GM23338 (cell line): ENCODE results near the gene FOXP1. TPM values are rescaled to one million over a fixed set of nuclear protein-coding genes. Genes with fewer than 3 reads are reported as not detected.

ENCODE experiments used
- ATAC-seq: fragments of 200-7000 bp; cut with Tn5 transposase; 3 replicates; pipeline ENCODE4 v1.9.1; 2020
- DNase-seq: peaks from one replicate; pipeline ENCODE4 v3.0.0-alpha.2; 2015; ENCODE audit warnings: low spot score
- H2AFZ ChIP-seq: fragments of 200-600 bp; sonication (generic); 2 replicates; pipeline ENCODE4 v1.8.0; 2016; ENCODE audit warnings: antibody characterized with exemption, mild to moderate bottlenecking, moderate library complexity
- H3F3A ChIP-seq: fragments of 200-600 bp; sonication (generic); replicated peaks from 2 replicates; pipeline ENCODE4 v1.8.0; 2017; ENCODE audit warnings: antibody characterized with exemption, mixed run types, low read depth
- H3K27ac ChIP-seq: fragments of 200-600 bp; sonication (generic); 2 replicates; pipeline ENCODE4 v1.6.1; 2016; ENCODE audit warnings: low read depth
- H3K27me3 ChIP-seq: fragments of 200-600 bp; sonication (generic); 2 replicates; pipeline ENCODE4 v1.8.0; 2016; ENCODE audit warnings: mild to moderate bottlenecking, mixed run types, moderate library complexity; ENCODE audit not compliant: insufficient read depth
- H3K36me3 ChIP-seq: fragments of 200-600 bp; sonication (generic); 2 replicates; pipeline ENCODE4 v1.8.0; 2016; ENCODE audit warnings: mild to moderate bottlenecking; ENCODE audit not compliant: insufficient read depth
- H3K4me1 ChIP-seq: fragments of 200-600 bp; sonication (generic); 2 replicates; pipeline ENCODE4 v1.8.0; 2016; ENCODE audit warnings: mild to moderate bottlenecking, moderate library complexity; ENCODE audit not compliant: insufficient read depth
- H3K4me2 ChIP-seq: fragments of 200-600 bp; sonication (generic); 2 replicates; pipeline ENCODE4 v1.7.1; 2017; ENCODE audit warnings: mixed run types
- H3K4me3 ChIP-seq: fragments of 200-600 bp; sonication (generic); 2 replicates; pipeline ENCODE4 v1.6.1; 2016; ENCODE audit warnings: mixed run types
- H3K79me2 ChIP-seq: fragments of 200-600 bp; sonication (generic); replicated peaks from 2 replicates; pipeline ENCODE4 v1.8.0; 2017; ENCODE audit warnings: mild to moderate bottlenecking; ENCODE audit not compliant: insufficient read depth
- H3K9me2 ChIP-seq: fragments of 200-600 bp; sonication (generic); 2 replicates; pipeline ENCODE4 v1.8.0; 2017; ENCODE audit not compliant: insufficient read depth
- H4K20me1 ChIP-seq: fragments of 200-600 bp; sonication (generic); replicated peaks from 2 replicates; pipeline ENCODE4 v1.8.0; 2017; ENCODE audit warnings: mild to moderate bottlenecking; ENCODE audit not compliant: insufficient read depth
- H3K27ac Mint-ChIP-seq: 2 replicates; pipeline ENCODE4 v1.8.0; 2020; ENCODE audit warnings: inconsistent platforms, mild to moderate bottlenecking, moderate library complexity, mixed read lengths
- H3K27me3 Mint-ChIP-seq: 3 replicates; pipeline ENCODE4 v1.8.0; 2022; ENCODE audit warnings: low read depth, mild to moderate bottlenecking, moderate library complexity, mixed read lengths, inconsistent platforms; ENCODE audit not compliant: insufficient read depth, poor library complexity
- H3K36me3 Mint-ChIP-seq: 3 replicates; pipeline ENCODE4 v1.8.0; 2021; ENCODE audit warnings: low read depth, mild to moderate bottlenecking, inconsistent platforms, moderate library complexity, mixed read lengths
- H3K4me1 Mint-ChIP-seq: 3 replicates; pipeline ENCODE4 v1.8.0; 2020; ENCODE audit warnings: mild to moderate bottlenecking, inconsistent platforms, mixed read lengths
- H3K4me3 Mint-ChIP-seq: 3 replicates; pipeline ENCODE4 v1.8.0; 2021; ENCODE audit warnings: moderate library complexity, mild to moderate bottlenecking, inconsistent platforms, mixed read lengths
- H3K9me3 Mint-ChIP-seq: 3 replicates; pipeline ENCODE4 v1.8.0; 2020; ENCODE audit warnings: moderate library complexity, mild to moderate bottlenecking, inconsistent platforms, mixed read lengths
- CREB1 ChIP-seq: fragments of 250-450 bp; sonication (Bioruptor Pico); IDR thresholded peaks from 2 replicates; pipeline ENCODE4 v1.5.0; 2020; ENCODE audit warnings: low read depth, mild to moderate bottlenecking, moderate library complexity
- CTCF ChIP-seq, 2 experiments: fragments of 200-600 bp in 1 of 2; sonication (generic) in 1 of 2; conservative IDR thresholded peaks; 2 replicates each; pipeline versions ENCODE4 v1.5.1 to v1.6.1; 2016 to 2017; ENCODE audit warnings: antibody characterized with exemption in 2 of 2, low read depth in 2 of 2, mild to moderate bottlenecking in 2 of 2, moderate library complexity in 1 of 2
- ETS1 ChIP-seq: IDR thresholded peaks from 2 replicates; pipeline ENCODE4 v1.6.1; 2016; ENCODE audit warnings: antibody characterized with exemption
- EZH2 ChIP-seq: fragments of 200-600 bp; sonication (generic); IDR thresholded peaks from one replicate; pipeline ENCODE4 v1.8.0; 2017; ENCODE audit warnings: antibody characterized with exemption, mild to moderate bottlenecking, low read depth; ENCODE audit not compliant: unreplicated experiment
- JUNB ChIP-seq: IDR thresholded peaks from one replicate; pipeline ENCODE4 v1.6.1; 2016; ENCODE audit warnings: antibody characterized with exemption; ENCODE audit not compliant: unreplicated experiment
- NANOG ChIP-seq: IDR thresholded peaks from 2 replicates; pipeline ENCODE4 v1.6.1; 2016; ENCODE audit warnings: antibody characterized with exemption, borderline replicate concordance
- POLR2AphosphoS5 ChIP-seq: IDR thresholded peaks from 2 replicates; pipeline ENCODE4 v1.6.1; 2016; ENCODE audit warnings: antibody characterized with exemption, low read depth
- STAT1 ChIP-seq: IDR thresholded peaks from one replicate; pipeline ENCODE4 v1.6.1; 2016; ENCODE audit warnings: antibody characterized with exemption; ENCODE audit not compliant: unreplicated experiment
- ZNF114 ChIP-seq: fragments of 250-450 bp; sonication (Bioruptor Pico); IDR thresholded peaks from 2 replicates; pipeline ENCODE4 v1.5.0; 2020; ENCODE audit warnings: mild to moderate bottlenecking, moderate library complexity
- ZNF331 ChIP-seq: fragments of 250-450 bp; sonication (Bioruptor Pico); IDR thresholded peaks from 2 replicates; pipeline ENCODE4 v1.5.0; 2020; ENCODE audit warnings: low read depth, mild to moderate bottlenecking, moderate library complexity
- ZNF462 ChIP-seq: fragments of 250-450 bp; sonication (Bioruptor Pico); IDR thresholded peaks from 2 replicates; pipeline ENCODE4 v1.5.0; 2020; ENCODE audit warnings: mild to moderate bottlenecking, moderate library complexity
- polyA plus RNA-seq: library from polyadenylated mRNA; unstranded; fragments of >200 nt; fragmentation: Nextera tagmentation; extraction: Ambion mirVana; gene quantifications from 2 replicates; pipeline ENCODE4 v1.2.1, GENCODE V29; 2016
- total RNA-seq: library from RNA; depleted of rRNA; stranded (reverse); fragments of >200 nt; shearing (Covaris generic); gene quantifications from 2 replicates; pipeline ENCODE4 v1.2.3, GENCODE V29; 2014

FOXP1 gene
- total and polyA plus RNA-seq, 2 experiments from 2014 or later: 32.9 to 35.5 TPM

GRCh38 chr3:71376911-71377310 lies 206.6 kb downstream of the FOXP1 start:
- H3K4me3 Mint-ChIP-seq: no peak overlapping the region
- Histone ChIP-seq H3K27me3 (no peaks in the 10 kb centered on the region), H3K4me2 (no peak overlapping the region), H3K9me2 (no peaks in the 10 kb centered on the region), H4K20me1 (no peaks in the 10 kb centered on the region), H3K36me3 (no peaks in the 10 kb centered on the region; the same call in 1 of the 2 replicates), H3K4me3 (no peak overlapping the region), H3K79me2 (no peaks in the 10 kb centered on the region), H3F3A (no peaks in the 10 kb centered on the region), H3K27ac (no peak overlapping the region), H2AFZ (no peak overlapping the region), H3K4me1 (peaks cover 18% of the 10 kb centered on the region)
- H3K9me3 Mint-ChIP-seq: no peaks in the 10 kb centered on the region
- no peaks in the 10 kb centered on the region for H3K36me3 Mint-ChIP-seq
- ATAC-seq (no peak), DNase-seq (no peak)
- TF ChIP-seq ETS1 (no peak), EZH2 (no peak), CREB1 (CRISPR knock-in tag) (no peak)
- H3K27me3 Mint-ChIP-seq: peaks cover 2% of the 10 kb centered on the region
- peaks cover 20% of the 10 kb centered on the region; the same call in 2 of the 3 replicates for H3K4me1 Mint-ChIP-seq
- H3K27ac Mint-ChIP-seq: no peak overlapping the region

- no peak for ATAC-seq
- Histone ChIP-seq H3K9me2 (no peaks in the 10 kb centered on the region), H3K4me1 (peaks cover 14% of the 10 kb centered on the region), H3K36me3 (no peaks in the 10 kb centered on the region; the same call in 1 of the 2 replicates), H4K20me1 (no peaks in the 10 kb centered on the region), H3F3A (no peaks in the 10 kb centered on the region), H3K4me3 (no peak overlapping the region), H3K4me2 (no peak overlapping the region), H3K27ac (no peak overlapping the region), H3K27me3 (no peaks in the 10 kb centered on the region), H2AFZ (no peak overlapping the region), H3K79me2 (no peaks in the 10 kb centered on the region)
- no peak for DNase-seq
- Mint-ChIP-seq H3K4me1 (peaks cover 23% of the 10 kb centered on the region; the same call in 2 of the 3 replicates), H3K27ac (no peak overlapping the region), H3K36me3 (no peaks in the 10 kb centered on the region), H3K4me3 (no peak overlapping the region), H3K9me3 (no peaks in the 10 kb centered on the region), H3K27me3 (peaks cover 1% of the 10 kb centered on the region)
- TF ChIP-seq EZH2 (no peak), ZNF462 (CRISPR knock-in tag) (no peak), NANOG (no peak), ETS1 (no peak), JUNB (no peak), ZNF114 (CRISPR knock-in tag) (no peak), STAT1 (no peak), ZNF331 (CRISPR knock-in tag) (no peak), CTCF (conservative IDR thresholded peaks at IDR 0.05; ENCODE audit: low read depth in 2 of 2) (no peak), POLR2AphosphoS5 (no peak), CREB1 (CRISPR knock-in tag) (no peak)
These were observed 207.0 kb downstream of the FOXP1 start for GRCh38 chr3:71376503-71376902.
